NCI-H526 (cell line): ENCODE data around the gene GPR55.
A peak's percentile ranks its signal among the peaks of the same experiment; 100 is the strongest.
"Not testable (repeated sequence)": the region's sequence is repeated elsewhere in the genome, so short reads cannot be mapped to it uniquely, and the experiment has no call there.

ENCODE experiments used
- DNase-seq, 2 experiments: peaks; one replicate each; lab custom pipeline; 2025; lab: John Stamatoyannopoulos, UW

The GPR55 gene, protein sequence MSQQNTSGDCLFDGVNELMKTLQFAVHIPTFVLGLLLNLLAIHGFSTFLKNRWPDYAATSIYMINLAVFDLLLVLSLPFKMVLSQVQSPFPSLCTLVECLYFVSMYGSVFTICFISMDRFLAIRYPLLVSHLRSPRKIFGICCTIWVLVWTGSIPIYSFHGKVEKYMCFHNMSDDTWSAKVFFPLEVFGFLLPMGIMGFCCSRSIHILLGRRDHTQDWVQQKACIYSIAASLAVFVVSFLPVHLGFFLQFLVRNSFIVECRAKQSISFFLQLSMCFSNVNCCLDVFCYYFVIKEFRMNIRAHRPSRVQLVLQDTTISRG

GRCh38 chr2:230924470-230925341, at the start of gene GPR55:
Gene GPR55, minus strand, starts transcription at chr2:230925242. Its CDS starts 14,280 bp downstream, at chr2:230910962.
- no peak for DNase-seq

DNA sequence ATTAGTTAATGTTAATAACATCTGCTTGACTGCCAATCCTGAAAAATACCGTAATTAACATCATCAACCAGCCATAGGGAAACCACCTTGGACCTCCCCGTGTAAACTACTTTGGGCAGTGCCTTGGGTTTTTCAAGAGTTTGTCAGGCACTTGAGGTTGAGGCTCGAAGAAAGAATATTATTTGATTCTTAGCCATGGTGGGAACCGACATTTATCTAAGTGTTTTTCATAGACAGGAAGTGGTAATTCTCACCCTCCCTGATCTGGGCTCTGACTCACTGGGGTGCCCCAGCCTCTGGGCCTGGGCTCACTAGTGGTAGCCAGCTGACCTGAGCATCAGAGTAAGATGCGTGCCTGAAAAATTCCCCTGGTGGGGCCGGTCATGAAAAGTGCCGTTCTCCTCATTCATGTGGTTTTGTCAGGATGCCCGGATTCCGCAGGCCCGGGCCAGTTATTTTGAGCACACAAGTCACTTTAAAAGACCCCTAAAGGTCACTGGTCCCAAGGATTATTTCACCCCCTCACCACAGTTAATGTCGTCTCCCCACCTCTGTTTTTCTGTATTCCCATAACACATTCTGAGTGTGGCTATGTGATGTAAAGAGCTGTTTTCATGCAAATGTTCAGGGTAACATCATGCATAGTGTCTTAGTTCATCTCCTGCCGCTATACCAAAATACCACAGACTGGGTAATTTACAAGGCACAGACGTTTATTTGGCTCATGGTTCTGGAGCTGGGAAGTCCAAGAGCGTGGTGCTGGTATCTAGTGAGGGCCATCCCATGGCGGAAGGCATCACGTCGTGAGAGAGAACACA, 49.3 kb upstream of the GPR55 start:
- no peak for DNase-seq

DNA sequence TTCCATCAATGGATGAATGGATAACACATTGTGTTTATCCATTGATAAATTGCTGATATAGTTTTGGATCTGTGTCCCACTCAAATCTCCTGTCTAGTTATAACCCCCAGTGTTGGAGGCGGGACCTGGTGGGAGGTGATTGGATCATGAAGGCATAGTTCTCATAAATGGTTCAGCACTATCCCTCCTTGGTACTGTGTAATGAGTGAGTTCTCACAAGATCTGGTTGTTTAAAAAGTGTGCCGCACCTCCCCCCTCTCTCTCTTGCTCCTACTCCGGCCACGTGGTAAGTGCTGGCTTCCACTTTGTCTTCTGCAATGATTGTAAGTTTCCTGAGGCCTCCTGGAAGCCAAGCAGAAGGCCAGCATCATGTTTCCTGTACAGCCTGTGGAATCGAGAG, 47.0 kb upstream of the GPR55 start:
- no peak for DNase-seq

DNA sequence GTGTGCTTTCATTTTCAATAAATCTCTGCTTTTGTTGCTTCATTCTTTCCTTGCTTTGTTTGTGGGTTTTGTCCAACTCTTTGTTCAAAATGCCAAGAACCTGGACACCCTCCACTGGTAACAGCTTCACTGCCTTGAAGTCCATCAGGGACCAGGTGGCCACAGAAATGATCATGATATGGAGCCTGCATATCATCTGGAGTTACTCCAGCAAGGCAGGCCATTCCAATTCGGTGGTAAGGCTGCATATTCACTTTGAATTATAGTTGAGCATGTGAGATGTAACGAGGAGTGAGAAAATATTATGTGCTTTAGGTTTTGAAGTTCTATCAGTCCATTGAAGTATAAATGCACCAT, 44.6 kb upstream of the GPR55 start:
- DNase-seq, result no peak

GRCh38 chr2:230968921-230969658, 44.0 kb upstream of the GPR55 start:
- no peak for DNase-seq

- DNase-seq, result not testable (repeated sequence)
Observed at GRCh38 chr2:230968314-230968713, 43.3 kb upstream of the GPR55 start.

DNA sequence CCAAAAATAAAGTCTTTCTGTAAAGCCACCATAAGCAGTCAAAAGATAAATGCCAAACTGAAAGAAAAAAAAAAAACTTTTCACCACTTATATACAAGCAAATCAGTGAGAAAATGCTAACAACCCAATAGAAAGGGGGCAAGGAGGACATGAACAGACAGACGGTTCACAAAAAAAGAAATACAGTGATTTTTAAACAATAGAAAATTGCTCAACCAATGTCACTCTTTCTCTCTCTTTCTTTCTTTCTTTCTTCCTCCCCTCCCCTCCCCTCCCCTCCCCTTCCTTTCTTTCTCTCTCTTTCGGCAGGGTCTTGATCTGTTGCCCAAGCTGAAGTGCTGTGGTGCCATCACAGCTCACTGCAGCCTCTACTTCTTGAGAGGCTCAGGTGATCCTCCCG, 42.1 kb upstream of the GPR55 start:
- DNase-seq, result no peak

- no peak for DNase-seq
Observed at GRCh38 chr2:230964136-230964730, 39.2 kb upstream of the GPR55 start.

DNA sequence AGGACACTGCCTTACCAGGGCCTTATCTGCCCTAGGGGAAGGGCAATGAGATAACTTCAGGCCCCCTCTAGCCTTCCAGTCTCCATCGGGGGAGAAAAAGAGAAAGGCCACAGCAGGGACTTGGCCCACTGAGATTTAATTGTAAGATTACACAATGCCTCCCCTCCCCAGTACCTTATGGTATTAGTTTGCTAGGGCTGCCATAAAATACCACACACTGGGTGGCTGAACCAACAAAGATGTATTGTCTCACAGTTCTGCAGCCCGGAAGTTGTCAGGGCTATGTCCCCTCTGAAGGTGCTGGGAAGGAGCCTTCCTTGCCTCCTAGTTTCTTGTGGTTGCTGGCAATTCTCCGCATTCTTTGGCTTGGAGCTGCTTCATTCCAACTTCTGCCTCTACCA, 36.0 kb upstream of the GPR55 start:
- DNase-seq, result no peak

GRCh38 chr2:230960026-230960425, 35.0 kb upstream of the GPR55 start:
- no peak for DNase-seq

DNA sequence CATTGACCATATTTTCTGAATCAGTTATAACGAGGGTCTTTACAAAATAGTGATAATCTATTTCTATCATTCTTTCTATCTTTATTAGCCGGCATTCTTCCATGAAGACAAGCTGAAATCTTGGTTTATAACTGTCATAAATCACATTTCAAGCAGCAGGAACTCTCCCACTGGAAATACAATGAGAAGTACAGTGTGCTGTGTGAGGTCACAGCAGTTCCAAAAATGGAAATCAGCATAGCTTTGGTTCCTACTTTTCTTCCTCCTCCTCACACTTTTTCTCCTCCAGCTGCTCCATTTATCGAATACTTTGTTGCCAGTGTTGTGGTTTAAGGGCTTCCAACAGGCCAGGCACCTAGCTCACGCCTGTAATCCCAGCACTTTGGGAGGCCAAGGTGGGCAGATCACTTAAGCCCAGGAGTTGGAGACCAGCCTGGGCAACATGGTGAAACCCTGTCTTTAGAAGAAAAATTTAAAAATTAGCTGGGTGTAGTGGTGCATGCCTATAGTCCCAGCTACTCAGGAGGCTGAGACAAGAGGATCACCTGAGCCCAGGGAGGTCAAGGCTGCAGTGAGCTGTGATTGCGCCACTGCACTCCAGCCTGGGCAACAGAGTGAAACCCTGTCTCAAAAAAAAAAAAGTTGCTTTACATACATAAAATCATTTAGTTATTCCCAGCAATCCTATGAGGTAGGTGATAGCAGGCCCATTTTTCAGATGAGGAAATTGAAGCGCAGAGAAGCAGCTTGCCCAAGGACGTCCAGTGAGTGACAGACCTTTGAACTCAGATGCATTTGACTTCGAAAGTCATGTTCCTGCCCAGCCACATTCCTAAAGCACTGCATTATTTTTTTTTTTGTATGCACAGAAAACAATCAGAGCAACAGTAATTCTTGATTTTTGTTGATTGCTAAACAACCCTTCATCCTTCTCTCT, 34.0 kb upstream of the GPR55 start:
- no peak for DNase-seq

DNA sequence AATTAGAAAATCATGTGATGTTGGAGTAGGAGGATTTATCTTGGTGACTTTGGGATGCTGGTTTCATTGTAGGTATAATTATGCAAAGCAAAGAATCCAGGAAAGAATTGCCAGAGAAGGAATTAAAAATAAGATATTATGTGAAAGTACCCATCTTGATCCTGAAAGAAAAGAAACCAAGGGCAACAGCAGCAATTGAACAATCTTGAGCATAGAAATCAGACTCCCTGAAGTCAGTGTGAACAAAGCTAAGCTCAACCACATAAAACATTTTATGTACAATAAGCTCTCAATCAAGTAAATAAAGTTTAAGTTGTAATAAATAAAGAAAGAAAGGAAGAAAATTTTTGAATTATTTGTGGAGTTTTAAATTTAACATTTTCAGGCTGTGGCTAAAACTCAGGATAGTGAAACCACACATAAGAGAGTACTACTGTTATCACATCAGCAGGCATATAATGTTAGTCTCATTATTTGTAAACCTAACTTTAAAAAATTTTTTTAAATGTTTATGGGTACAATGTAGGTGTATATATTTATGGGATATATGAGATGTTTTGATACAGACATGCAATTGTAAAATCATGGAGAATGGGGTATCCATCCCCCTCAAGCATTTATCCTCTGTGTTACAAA, 32.8 kb upstream of the GPR55 start:
- DNase-seq, result no peak

DNA sequence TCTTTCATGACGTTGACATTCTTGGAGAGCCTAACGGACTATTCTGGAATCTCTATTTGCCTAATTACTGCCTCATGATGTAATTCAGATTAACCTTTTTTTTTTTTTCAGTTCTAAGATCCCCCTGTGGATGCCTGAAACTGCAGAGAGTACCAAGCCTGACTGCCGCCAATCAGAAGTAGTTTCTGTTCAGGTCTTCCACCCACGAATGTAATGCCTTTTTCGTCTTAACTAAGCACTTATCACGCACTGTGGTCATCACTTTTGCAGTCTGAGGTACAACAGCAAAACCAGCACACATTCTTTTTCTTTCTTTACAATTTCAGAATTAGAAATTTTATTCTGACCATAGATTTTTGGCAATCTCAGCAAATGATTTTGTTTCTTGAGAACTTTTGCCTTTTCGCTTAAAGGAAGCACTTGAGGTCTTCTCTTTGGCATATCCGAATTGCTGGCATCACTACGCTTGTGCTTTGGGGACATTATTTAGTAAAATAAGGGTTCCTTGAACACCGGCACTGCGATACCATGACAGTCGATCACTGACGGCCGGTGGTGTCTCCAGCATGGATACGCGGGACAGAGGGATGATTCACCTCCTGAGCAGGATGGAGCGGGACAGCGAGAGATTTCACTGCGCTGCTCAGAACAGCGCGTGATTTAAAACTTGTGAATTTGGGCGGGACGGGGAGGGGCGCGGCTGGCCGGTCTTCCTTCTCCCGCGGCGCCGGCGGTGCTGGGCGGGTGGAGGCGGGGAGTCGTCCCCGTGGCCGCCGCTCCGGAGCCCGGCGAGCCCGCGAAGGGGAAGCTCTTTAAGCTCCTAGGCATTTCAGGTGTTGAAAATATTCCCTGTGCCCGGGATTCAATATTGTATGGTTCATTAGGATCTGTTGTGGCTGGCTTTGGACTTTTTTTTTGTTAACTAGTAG, 32.0 kb upstream of the GPR55 start:
- DNase-seq, result peak in 1 of 2 experiments; percentile 41

DNA sequence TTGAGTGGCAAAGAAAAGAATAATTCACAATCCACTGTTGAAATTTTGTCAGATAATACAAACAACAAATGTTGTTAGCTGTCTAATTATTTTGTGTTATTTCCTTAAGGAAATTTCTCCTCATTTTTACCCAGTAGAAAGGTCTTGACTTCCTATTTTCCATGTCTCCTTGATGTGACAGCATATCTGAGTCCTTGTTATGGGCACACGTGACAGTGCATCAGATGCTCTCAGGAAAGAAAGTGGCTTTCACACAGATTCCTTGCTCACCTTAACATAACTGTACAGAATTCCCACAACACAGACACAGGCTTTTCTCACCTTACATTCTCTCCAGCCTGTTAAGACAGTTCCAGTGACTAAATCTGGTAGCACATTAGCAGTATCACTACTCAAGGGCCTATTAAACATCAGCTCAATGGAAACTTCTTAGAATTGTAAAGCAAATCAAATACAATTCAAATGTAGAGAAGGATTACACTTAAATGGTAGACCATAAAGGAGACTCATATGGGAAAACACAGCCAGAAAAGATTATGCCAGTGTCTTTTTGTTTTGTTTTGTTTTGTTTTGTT, 30.2 kb upstream of the GPR55 start:
- no peak for DNase-seq

- DNase-seq, result no peak
Observed at GRCh38 chr2:230954746-230955145, 29.7 kb upstream of the GPR55 start.

GRCh38 chr2:230953845-230954244, 28.8 kb upstream of the GPR55 start:
- DNase-seq, result no peak

- no peak for DNase-seq
Observed at GRCh38 chr2:230952226-230952956, 27.3 kb upstream of the GPR55 start.

DNA sequence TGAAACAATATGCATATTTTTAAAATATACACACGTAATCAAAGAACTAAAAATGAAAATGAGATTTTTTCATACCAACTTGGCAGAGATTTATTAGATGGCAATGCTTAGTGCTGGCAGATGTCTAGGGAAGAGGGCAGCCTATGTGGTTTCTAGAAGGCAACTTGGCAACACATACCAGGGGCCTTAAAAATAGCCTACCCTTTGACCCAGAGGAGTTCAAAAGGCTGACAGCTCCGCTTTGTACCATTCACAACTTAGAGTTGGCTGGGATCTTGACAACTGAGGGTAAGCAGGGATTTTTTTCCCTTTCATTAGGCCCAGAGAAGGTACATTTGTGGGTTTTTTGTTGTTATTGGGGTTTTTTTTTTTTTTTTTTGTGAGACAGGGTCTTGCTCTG, 26.4 kb upstream of the GPR55 start:
- no peak for DNase-seq
